GM10266 (cell line): ENCODE measurements around the gene PCDHB1.

Source experiments
- DNase-seq: peaks from one replicate; pipeline ENCODE4 v3.0.0; 2012; ENCODE audit errors: extremely low spot score
- TF ChIP-seq, protein P1 (sequence below): IDR thresholded peaks from 2 replicates; pipeline ENCODE4 v1.5.1; 2012; ENCODE audit warnings: mild to moderate bottlenecking, low read depth; ENCODE audit not compliant: control insufficient read depth, insufficient read depth; ENCODE audit errors: missing control alignments

The PCDHB1 gene

DNA sequence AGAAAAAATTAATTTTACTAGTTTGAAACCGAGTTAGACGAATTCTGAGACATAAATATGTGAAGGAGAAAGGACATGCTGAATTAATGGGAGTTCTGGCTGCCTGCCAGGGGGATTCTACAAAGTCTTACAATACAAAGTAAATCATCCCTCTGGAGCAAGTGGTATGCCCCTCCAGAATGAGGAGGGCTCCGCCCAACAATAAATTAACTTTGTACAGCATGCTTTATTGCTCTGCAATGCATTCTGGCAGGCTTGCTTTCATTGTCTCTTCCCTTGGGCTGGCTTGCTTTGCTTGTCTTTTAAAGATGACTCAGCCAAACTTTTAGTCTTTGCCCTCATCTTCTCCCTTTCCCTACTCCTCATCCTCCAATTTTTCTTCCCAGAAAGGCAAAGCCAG is 11.7 kb upstream of the PCDHB1 start:
- TF ChIP-seq, protein P1, sequence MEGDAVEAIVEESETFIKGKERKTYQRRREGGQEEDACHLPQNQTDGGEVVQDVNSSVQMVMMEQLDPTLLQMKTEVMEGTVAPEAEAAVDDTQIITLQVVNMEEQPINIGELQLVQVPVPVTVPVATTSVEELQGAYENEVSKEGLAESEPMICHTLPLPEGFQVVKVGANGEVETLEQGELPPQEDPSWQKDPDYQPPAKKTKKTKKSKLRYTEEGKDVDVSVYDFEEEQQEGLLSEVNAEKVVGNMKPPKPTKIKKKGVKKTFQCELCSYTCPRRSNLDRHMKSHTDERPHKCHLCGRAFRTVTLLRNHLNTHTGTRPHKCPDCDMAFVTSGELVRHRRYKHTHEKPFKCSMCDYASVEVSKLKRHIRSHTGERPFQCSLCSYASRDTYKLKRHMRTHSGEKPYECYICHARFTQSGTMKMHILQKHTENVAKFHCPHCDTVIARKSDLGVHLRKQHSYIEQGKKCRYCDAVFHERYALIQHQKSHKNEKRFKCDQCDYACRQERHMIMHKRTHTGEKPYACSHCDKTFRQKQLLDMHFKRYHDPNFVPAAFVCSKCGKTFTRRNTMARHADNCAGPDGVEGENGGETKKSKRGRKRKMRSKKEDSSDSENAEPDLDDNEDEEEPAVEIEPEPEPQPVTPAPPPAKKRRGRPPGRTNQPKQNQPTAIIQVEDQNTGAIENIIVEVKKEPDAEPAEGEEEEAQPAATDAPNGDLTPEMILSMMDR: no peak
- no peak for DNase-seq

DNA sequence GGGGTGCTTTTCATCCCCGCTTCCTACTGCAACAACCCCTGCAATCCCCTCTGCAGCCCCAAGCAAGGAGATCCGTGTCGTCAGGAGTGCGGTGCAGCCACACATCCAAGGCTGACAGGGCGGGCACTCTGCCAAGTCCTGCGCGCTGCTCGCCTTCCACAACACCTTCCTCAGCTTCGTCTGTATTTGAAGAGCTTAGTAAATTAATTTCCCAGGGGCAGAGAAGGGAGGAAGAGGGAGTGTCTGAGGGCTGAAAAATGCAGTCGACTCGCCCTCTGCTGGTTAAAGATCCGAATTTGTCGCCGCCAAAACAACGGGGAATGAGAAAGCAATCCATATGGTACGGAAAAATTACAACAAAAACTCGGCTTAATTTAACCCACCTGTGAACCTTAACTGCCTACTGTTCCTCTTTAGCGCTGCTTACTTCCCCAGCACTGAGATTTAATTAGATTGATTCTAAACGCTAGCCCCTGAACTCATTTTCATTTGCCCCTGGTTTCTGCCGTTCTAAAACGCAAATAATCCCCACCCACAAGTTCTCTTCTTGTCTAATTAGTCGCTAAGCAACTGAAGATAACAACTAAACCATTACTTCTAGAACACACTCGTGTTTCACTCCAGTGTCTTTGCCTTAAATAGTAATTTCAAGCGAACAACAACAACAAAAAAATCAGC is 10.9 kb upstream of the PCDHB1 start:
- TF ChIP-seq, protein P1: no peak
- DNase-seq: no peak

DNA sequence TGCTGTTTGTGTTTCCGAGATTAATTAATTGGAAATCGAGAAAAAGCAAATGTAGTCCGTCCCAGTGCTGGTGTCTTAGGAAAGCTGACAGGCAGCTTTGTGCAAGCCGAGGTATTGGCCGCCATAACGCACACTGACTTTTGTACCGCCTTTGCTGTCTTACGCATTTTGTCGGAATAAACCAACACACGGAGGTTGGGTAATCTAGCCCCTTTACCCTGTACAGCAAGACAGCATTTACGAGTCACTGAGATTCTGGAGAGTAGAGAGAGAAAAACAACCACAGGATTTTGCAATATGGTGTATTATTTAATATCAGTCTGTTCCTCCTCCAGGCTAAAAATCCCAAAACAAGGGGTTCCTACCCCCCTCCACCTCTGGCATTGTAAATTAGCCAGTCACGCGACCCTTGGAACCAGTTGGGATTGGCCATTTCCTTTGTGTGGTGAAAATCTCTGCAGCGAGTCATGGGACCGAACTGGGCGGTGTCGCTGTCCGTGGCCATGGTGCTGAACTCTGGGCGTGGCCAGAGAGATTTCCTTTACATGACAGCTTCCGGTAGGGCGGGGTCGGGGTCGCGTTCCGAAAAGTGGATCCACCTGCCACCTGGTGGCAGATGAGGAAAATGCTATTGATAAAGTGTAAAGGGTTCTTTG is 10.3 kb upstream of the PCDHB1 start:
- TF ChIP-seq, protein P1: peak; percentile 41
- DNase-seq: peak; percentile 63

DNA sequence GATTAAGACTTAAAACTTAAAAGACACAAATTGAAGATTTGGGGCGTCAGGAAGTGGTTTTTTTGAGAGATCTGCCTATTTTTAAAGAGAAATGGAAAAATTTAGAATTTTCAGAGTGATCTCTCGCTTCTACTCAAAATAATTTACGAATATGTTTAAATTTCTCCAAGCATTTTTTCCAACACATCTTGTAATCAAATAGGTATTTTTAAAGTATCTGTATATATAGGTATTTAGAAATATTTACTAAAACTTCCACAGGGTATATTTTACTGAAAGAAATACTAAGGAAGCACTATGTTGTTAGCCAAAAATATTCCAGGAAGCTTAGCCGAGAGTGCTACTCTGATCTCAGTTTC is 9.8 kb upstream of the PCDHB1 start:
- TF ChIP-seq, protein P1: no peak

DNA sequence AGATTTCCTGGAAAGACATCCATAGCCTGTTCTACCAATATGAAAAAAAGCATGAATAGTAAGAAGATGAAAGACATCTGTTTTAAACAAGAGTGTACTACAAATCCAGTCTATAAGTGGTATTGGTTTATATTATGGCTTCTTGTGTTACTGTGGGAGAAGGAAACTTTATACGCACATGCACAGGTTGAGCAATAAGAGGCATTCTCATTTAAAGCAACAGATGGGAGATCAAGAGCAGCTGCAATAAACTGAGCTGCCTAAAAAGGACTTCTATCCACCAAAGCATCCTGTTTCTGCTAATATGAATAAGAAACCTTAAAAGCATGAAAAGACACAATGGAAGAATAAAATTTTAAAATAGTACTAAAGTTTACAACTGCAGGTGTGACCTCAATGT is 8.6 kb upstream of the PCDHB1 start:
- DNase-seq: no peak
- TF ChIP-seq, protein P1: no peak

More for the DNA sequence above, 9.8 kb upstream of the PCDHB1 start:
- DNase-seq: no peak

DNA sequence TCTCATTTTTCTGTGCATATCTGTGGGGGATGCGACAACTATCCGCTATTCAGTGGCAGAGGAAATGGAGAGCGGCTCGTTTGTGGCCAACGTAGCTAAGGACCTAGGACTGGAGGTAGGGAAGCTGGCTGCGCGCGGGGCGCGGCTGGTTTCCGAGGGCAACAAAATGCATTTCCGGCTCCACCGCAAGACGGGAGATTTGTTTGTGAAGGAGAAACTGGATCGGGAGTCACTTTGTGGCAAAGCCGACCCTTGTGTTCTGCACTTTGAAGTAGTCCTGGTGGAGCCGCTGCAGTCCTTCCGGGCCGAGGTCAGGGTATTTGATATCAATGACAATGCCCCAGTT is 320 bp downstream of the PCDHB1 start:
- no peak for DNase-seq
- TF ChIP-seq, protein P1: no peak

DNA sequence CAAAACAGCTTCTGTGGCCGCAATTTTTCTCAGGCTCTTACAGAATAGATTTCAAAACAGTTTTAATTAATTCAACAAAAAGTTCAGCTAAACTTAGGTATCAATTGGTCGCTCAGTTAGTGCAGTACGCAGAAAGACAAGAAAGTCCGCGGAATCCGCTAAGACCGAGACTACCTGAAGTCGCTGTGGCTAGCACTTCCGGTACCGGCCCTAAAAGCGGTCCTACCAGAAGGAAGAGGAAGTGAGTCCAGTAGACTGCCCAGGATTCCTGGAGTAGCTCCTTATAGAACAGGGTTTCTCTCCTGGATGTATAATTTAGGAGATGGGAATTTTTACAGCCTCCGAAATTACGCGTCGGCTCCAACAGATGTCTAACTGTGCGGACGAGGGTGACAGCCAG is 26.7 kb downstream of the PCDHB1 start:
- no peak for DNase-seq
- TF ChIP-seq, protein P1: no peak
